Tibial nerve (tissue), 4 donors: ENCODE data around the gene MYLK2.

ENCODE experiments used
- CTCF ChIP-seq, 5 experiments: fragments of 200-600 bp in 3 of 5; fragments of 450-650 bp in 2 of 5; sonication (generic) in 3 of 5; IDR thresholded peaks; one replicate each; pipeline ENCODE4 v1.5.1; 2016 to 2019; ENCODE audit warnings: antibody characterized with exemption in 5 of 5, mild to moderate bottlenecking in 3 of 5, moderate library complexity in 2 of 5
- EP300 ChIP-seq, 2 donors: sonication (generic); formaldehyde crosslinking; IDR thresholded peaks; one replicate each; pipeline ENCODE4 v1.6.1; 2017; ENCODE audit warnings: antibody characterized with exemption in 2 of 2, mild to moderate bottlenecking in 1 of 2
- POLR2A ChIP-seq, 2 donors: fragments of 450-650 bp; IDR thresholded peaks; one replicate each; pipeline ENCODE4 v1.6.1; 2017; ENCODE audit warnings: antibody characterized with exemption in 2 of 2, mild to moderate bottlenecking in 2 of 2, moderate library complexity in 2 of 2

GRCh38 chr20:31797364-31797763, 21.8 kb upstream of the MYLK2 start:
- TF ChIP-seq CTCF (IDR thresholded peaks at IDR 0.05) (no peak), POLR2A (IDR thresholded peaks at IDR 0.05) (no peak), EP300 (IDR thresholded peaks at IDR 0.05) (no peak)
